ENCODE results near the gene PITPNC1.

DNA sequence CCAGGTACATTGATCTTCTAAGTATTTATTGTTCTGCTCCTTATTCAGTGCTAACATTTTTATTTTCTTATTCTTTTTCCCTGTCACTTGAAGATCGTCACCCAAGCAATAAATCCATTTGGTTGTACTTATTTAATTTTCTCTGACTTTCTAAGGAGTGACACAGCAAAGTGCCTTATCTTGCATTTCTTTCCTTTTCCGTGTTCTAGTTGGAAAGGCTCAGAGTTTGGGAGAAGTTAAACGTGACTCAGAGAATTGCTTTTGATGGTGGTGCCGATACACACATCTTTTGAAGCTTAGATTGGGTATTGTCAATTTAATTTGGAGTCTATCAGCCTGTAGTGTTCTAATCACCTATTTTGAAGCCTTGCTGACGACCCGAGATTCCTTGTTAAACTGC, 72.0 kb downstream of the PITPNC1 start:
- no peak for TF ChIP-seq YY1 (IDR thresholded peaks at IDR 0.05; ENCODE audit: insufficient read depth, insufficient read length)
- TF ChIP-seq ZNF274 (IDR thresholded peaks at IDR 0.05; ENCODE audit: low read depth, low read length): no peak
- no peak for TF ChIP-seq SUZ12 (IDR thresholded peaks at IDR 0.05; ENCODE audit: extremely low read depth, insufficient read depth, insufficient read length)
